ENCODE measurements around the gene SSR4. TPM values are rescaled to one million over a fixed set of nuclear protein-coding genes. Genes with fewer than 3 reads are reported as not detected.

SSR4 gene
- total and polyA plus RNA-seq, 2 of the 8 experiments (the other 6 are each of a cell fraction or from before 2014, with no cell fraction given) = 168 to 642 TPM

- no peaks in the 10 kb centered on the region for H3K9me3 ChIP-seq (ENCODE audit: insufficient read depth in 2 of 2, low read depth in 1 of 2, low read length in 1 of 2)
- no peak for TF ChIP-seq CBX8 (IDR thresholded peaks at IDR 0.05; ENCODE audit: borderline replicate concordance, low read depth, low read length)
- TF ChIP-seq POU5F1 (IDR thresholded peaks at IDR 0.05; ENCODE audit: low read depth, low read length) = no peak
- no peak for TF ChIP-seq PHF8 (conservative IDR thresholded peaks at IDR 0.05; ENCODE audit: low read depth, low read length)
- no peak for TF ChIP-seq ZNF274 (IDR thresholded peaks at IDR 0.05; ENCODE audit: borderline replicate concordance, extremely low read depth, low read length)
- TF ChIP-seq POLR2AphosphoS5 (IDR thresholded peaks at IDR 0.05; ENCODE audit: low read depth, low read length) = no peak
- no peak for TF ChIP-seq JUND (IDR thresholded peaks at IDR 0.05; ENCODE audit: low read length)
- no peak for TF ChIP-seq SIX5 (IDR thresholded peaks at IDR 0.05; ENCODE audit: low read depth, low read length)
- TF ChIP-seq NRF1 (IDR thresholded peaks at IDR 0.05; ENCODE audit: low read depth, low read length) = no peak
- TF ChIP-seq CBX5 (IDR thresholded peaks at IDR 0.05; ENCODE audit: low read depth, low read length) = no peak
- no peak for TF ChIP-seq RBBP5 (IDR thresholded peaks at IDR 0.05; ENCODE audit: borderline replicate concordance, low read depth, low read length)
- no peak for TF ChIP-seq CTBP2 (IDR thresholded peaks at IDR 0.05; ENCODE audit: borderline replicate concordance, insufficient read depth, insufficient read length, low read length)
- no peak for TF ChIP-seq MAFK (IDR thresholded peaks at IDR 0.05; ENCODE audit: low read depth, low read length)
- TF ChIP-seq, protein P1, sequence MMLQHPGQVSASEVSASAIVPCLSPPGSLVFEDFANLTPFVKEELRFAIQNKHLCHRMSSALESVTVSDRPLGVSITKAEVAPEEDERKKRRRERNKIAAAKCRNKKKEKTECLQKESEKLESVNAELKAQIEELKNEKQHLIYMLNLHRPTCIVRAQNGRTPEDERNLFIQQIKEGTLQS (IDR thresholded peaks at IDR 0.05; ENCODE audit: insufficient read depth, low read depth, low read length) = no peak
Observed at GRCh38 chrX:153799326-153799725, 4.9 kb downstream of the SSR4 start.

More at GRCh38 chrX:153799326-153799725, 4.9 kb downstream of the SSR4 start:
- H3K27me3 ChIP-seq (replicated peaks in 1 of 4; ENCODE audit: control insufficient read depth in 3 of 4, extremely low read depth in 1 of 4, insufficient read depth in 3 of 4, low read length in 3 of 4) = no peaks in the 10 kb centered on the region
- H3K4me1 ChIP-seq (replicated peaks in 1 of 4; ENCODE audit: control insufficient read depth in 3 of 4, insufficient read depth in 4 of 4, low read length in 3 of 4) = peaks cover 0 to 12% (median 6%) of the 10 kb centered on the region in 4 experiments; a peak in 4 of 7 replicates
- H2BK5ac ChIP-seq (ENCODE audit: low read depth, low read length) = no peak overlapping the region
- no peak overlapping the region for H2BK15ac ChIP-seq (ENCODE audit: low read length)
- 96% methylated on average over 4 of the region's 5 CpGs; no CpG with 5 or more reads in 1 of the 2 experiments for WGBS, 2 experiments (ENCODE audit: extremely low coverage in 1 of 2, insufficient coverage in 1 of 2, insufficient read length in 1 of 2, insufficient replicate concordance in 2 of 2, low coverage in 1 of 2, low lambda C conversion rate in 2 of 2, missing lambda C conversion rate in 1 of 2)
- H3K36me3 ChIP-seq (ENCODE audit: control insufficient read depth in 2 of 4, insufficient read depth in 4 of 4, low read length in 3 of 4) = peaks cover 0 to 33% (median 6%) of the 10 kb centered on the region in 4 experiments; a peak in 3 of 8 replicates
- H2BK20ac ChIP-seq (ENCODE audit: low read length) = no peak overlapping the region
- H3K23ac ChIP-seq (ENCODE audit: insufficient read length) = no peak overlapping the region
- peaks cover 2 to 10% of the 10 kb centered on the region in 2 experiments for H4K20me1 ChIP-seq (replicated peaks in 1 of 2; ENCODE audit: control insufficient read depth in 1 of 2, insufficient read depth in 2 of 2, low read length in 2 of 2)
- no peak overlapping the region for H3K27ac ChIP-seq (ENCODE audit: low read depth, low read length)
- H2AFZ ChIP-seq (ENCODE audit: low read length) = no peak overlapping the region
- no peak overlapping the region for H3K14ac ChIP-seq (ENCODE audit: insufficient read length)
- H2BK12ac ChIP-seq (ENCODE audit: low read depth, low read length) = no peak overlapping the region
- no peak overlapping the region for H2AK5ac ChIP-seq (ENCODE audit: low read depth, low read length)
- no peak overlapping the region for H3K4me2 ChIP-seq (ENCODE audit: insufficient read depth in 1 of 2, low read depth in 2 of 2, low read length in 2 of 2)
- no peak overlapping the region for H3K18ac ChIP-seq (ENCODE audit: extremely low read depth, low read length)
- 0 out of 2 replicates have a peak, but pooled peaks cover 2% of the 10 kb centered on the region for H3K23me2 ChIP-seq (ENCODE audit: low read depth, low read length)
- no peak overlapping the region for H3K4me3 ChIP-seq (ENCODE audit: extremely low read depth in 1 of 4, insufficient read depth in 2 of 4, low read depth in 3 of 4, low read length in 4 of 4)
- no peak overlapping the region for H3K9ac ChIP-seq (replicated peaks in 1 of 4; ENCODE audit: extremely low read depth in 1 of 4, low read depth in 3 of 4, low read length in 3 of 4)
- no peak overlapping the region for H4K5ac ChIP-seq (ENCODE audit: insufficient read length, low read depth, low read length)
- FAIRE-seq (no peak), DNase-seq (ENCODE audit: low read depth in 1 of 2, low spot score in 2 of 2) (no peak)
- H4K91ac ChIP-seq (replicated peaks; ENCODE audit: insufficient read length, low read length) = no peak overlapping the region
- H4K8ac ChIP-seq (ENCODE audit: extremely low read depth, insufficient read depth, low read length) = no peak overlapping the region
- no peak overlapping the region for H2BK120ac ChIP-seq (replicated peaks; ENCODE audit: low read depth, low read length)
- H3K4ac ChIP-seq (replicated peaks; ENCODE audit: insufficient read length, low read depth, low read length) = no peak overlapping the region
- ChIA-PET POLR2A (ENCODE audit: partially characterized antibody) (interaction anchor here (0.7 to 2.9 kb wide), 10 partner anchors 8 to 171 kb away, joined by 3 to 11 read pairs (median 5); partner anchors contain the start of genes ARHGAP4 and L1CAM), CTCF (ENCODE audit: partially characterized antibody) (interaction anchor here (0.8 to 2.0 kb wide), 8 partner anchors 9 to 124 kb away, joined by 3 to 7 read pairs (median 4); partner anchors contain the start of gene PLXNB3)
- peaks cover 0 to 14% of the 10 kb centered on the region in 2 experiments; a peak in 1 of 4 replicates for H3K79me2 ChIP-seq (ENCODE audit: control insufficient read depth in 1 of 2, insufficient read depth in 2 of 2, low read length in 2 of 2)
- no peak overlapping the region for H3K56ac ChIP-seq (replicated peaks; ENCODE audit: insufficient read length, low read depth, low read length)
- no peaks in the 10 kb centered on the region; the same call in none of the 2 replicates for H3K79me1 ChIP-seq (ENCODE audit: low read depth, low read length)

Data from H1 (cell line).